ENCODE results near the gene NME3. TPM values are rescaled to one million over a fixed set of nuclear protein-coding genes. Genes with fewer than 3 reads are reported as not detected.

NME3 gene
- total and polyA plus RNA-seq, 10 of the 15 experiments (the other 5 are each of a cell fraction or from before 2014, with no cell fraction given), result 0.61 to 55.5 (median 26.5) TPM

- TF ChIP-seq MLLT1 (IDR thresholded peaks at IDR 0.05) (peak; percentile 70; the same call in 1 of the 2 replicates), POLR2AphosphoS2 (IDR thresholded peaks at IDR 0.05; ENCODE audit: low read depth, low read length) (peak; percentile 72), TARDBP (IDR thresholded peaks at IDR 0.05; ENCODE audit: borderline replicate concordance) (no peak), CTCF (IDR thresholded peaks at IDR 0.05 in 2 of 3, conservative IDR thresholded peaks at IDR 0.05 in 1 of 3; ENCODE audit: control insufficient read depth in 2 of 3, extremely low read depth in 1 of 3, insufficient read depth in 1 of 3, low read depth in 3 of 3, low read length in 3 of 3) (no peak), ESRRA (IDR thresholded peaks at IDR 0.05; ENCODE audit: low read length) (no peak), SMC3 (IDR thresholded peaks at IDR 0.05; ENCODE audit: borderline replicate concordance, low read length) (no peak), BACH1 (IDR thresholded peaks at IDR 0.05; ENCODE audit: borderline replicate concordance) (no peak; the same call in 1 of the 2 replicates), E4F1 (IDR thresholded peaks at IDR 0.05; ENCODE audit: borderline replicate concordance, partially characterized antibody) (no peak), POLR2AphosphoS5 (IDR thresholded peaks at IDR 0.05; ENCODE audit: low read length) (peak; percentile 66), CBFB (IDR thresholded peaks at IDR 0.05; ENCODE audit: low read depth) (no peak), SMAD5 (IDR thresholded peaks at IDR 0.05; ENCODE audit: low read depth) (peak; percentile 53; the same call in 1 of the 2 replicates), TCF12 (IDR thresholded peaks at IDR 0.05; ENCODE audit: low read depth, low read length) (no peak), RFX5 (IDR thresholded peaks at IDR 0.05; ENCODE audit: low read depth, low read length) (no peak), CEBPZ (IDR thresholded peaks at IDR 0.05; ENCODE audit: low read depth, low read length) (no peak), ZBTB33 (IDR thresholded peaks at IDR 0.05) (no peak), HDGF (IDR thresholded peaks at IDR 0.05) (peak; percentile 52; the same call in 1 of the 2 replicates), USF2 (IDR thresholded peaks at IDR 0.05; ENCODE audit: borderline replicate concordance, low read depth, low read length) (no peak)
Measured at GRCh38 chr16:1770328-1771187, 785 bp downstream of the NME3 start (continued).

Data from GM12878 (cell line).